ENCODE data around the gene PRKAR1B.
"Not testable (repeated sequence)": the region's sequence is repeated elsewhere in the genome, so short reads cannot be mapped to it uniquely, and the experiment has no call there.

PRKAR1B gene

DNA sequence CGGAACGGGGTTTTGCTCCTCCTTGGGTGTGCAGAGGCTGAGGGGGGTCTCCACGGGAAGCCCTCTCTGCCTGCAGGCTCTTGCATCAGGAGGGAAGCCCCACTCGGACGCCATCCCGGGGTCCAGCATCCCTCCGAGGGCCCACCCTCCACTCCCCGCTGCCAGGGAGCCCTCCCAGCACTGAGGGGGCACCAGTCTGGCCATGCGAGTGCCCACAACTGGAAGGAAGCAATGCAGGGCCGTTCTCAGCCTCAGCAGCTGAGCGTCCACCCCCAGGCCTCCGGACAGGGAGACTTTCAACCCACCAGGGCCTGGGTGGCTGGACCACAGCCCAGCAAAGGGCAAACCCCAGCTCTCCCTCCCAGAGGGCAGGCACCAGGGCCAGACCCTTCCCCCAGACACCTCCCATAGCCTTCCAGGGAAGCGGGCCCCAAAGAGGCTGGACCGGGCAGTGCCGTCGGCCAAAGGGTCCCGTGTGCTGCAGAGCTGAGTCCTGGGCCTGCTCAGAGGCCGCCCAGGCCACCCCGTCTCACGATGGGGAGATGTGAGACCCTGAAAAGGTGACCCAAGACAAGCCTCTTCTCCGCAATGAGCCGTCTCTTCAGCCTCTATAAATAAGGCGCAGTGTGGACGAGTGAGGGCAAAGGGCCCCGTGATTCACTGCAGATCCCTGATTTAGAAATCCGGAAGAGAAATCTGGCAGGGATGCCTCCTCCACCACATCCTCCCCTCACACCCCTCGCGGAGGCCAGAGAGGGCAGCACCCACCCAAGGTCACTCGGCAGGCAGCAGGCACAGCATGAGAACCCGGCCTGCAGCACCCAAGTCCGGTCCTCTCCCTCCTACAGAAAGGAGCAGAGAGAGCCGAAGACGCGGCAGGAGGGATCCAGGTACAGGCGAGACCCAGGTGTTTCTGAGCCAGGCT is 82.4 kb downstream of the PRKAR1B start:
- no peak for DNase-seq (ENCODE audit: low read depth in 2 of 2)

GRCh38 chr7:641966-642365 is 85.1 kb downstream of the PRKAR1B start:
- no peak for DNase-seq (ENCODE audit: low read depth in 2 of 2)

- no peak for DNase-seq (ENCODE audit: low read depth in 2 of 2)
These were observed 85.8 kb downstream of the PRKAR1B start for GRCh38 chr7:641269-641671.

- DNase-seq (ENCODE audit: low read depth in 2 of 2), result no peak
These were observed 88.6 kb downstream of the PRKAR1B start for GRCh38 chr7:638256-639011.

GRCh38 chr7:637826-638225 is 89.3 kb downstream of the PRKAR1B start:
- DNase-seq (ENCODE audit: low read depth in 2 of 2), result no peak

DNA sequence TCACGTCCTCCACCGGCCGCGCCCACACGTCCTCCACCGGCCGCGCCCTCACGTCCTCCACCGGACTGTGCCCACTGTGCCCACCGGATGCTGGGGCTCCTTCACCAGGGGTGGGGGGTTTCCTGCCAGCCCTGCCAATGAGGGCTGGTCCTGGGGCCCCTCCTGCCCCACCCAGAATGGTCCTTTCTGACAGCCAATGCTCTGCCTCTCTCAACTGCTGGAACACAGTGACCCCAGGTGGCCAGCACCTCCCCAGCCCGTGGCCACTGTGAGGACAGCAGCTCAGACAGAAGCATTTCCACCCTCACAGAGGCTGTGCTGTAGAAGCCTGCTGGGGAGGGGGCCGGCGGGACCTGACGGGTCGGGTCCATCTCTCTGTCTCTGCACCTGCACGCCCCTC is 90.7 kb downstream of the PRKAR1B start:
- DNase-seq (ENCODE audit: low read depth in 2 of 2), result peak in 1 of 2 donors; percentile 20

DNA sequence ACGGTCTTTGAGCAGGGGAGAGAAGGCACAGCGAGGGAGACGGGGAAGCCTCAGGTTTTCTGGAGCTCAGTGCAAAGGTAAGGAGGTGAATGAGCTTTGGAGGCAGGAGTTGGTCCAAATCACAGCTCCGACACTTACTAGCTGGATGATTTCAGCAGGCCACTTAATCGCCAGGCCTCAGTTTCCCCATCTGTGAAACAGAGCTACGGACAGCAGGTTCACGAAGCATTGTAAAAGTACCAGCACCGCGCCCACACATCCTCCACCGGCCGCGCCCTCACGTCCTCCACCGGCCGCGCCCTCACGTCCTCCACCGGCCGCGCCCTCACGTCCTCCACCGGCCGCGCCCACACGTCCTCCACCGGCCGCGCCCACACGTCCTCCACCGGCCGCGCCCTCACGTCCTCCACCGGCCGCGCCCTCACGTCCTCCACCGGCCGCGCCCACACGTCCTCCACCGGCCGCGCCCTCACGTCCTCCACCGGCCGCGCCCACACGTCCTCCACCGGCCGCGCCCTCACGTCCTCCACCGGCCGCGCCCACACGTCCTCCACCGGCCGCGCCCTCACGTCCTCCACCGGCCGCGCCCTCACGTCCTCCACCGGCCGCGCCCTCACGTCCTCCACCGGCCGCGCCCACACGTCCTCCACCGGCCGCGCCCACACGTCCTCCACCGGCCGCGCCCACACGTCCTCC is 91.2 kb downstream of the PRKAR1B start:
- not testable (repeated sequence) for DNase-seq (ENCODE audit: low read depth in 2 of 2)

- no peak for DNase-seq (ENCODE audit: low read depth in 2 of 2)
These were observed 91.9 kb downstream of the PRKAR1B start for GRCh38 chr7:635227-635626.

GRCh38 chr7:633381-634018 is 93.6 kb downstream of the PRKAR1B start:
- DNase-seq (ENCODE audit: low read depth in 2 of 2), result no peak

DNA sequence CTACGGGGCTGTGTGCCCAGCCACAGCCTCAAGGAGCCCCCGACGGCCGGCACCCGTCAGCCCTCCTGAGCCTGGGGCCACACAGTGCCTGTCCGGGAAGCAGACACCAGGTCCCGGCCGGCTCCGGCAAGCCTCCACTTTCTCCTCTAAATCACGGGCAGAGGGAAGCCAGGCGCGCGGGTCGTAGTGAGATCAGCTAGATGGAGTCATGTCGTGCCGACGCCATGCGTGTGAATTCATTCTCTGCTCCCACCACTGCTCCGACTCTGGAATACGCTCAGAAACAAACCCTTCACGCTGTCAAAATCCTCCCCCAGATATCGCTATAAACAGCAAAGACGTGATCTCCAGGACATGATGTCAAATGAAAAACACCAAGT is 94.3 kb downstream of the PRKAR1B start:
- DNase-seq (ENCODE audit: low read depth in 2 of 2), result no peak

- DNase-seq (ENCODE audit: low read depth in 2 of 2), result no peak
These were observed 94.9 kb downstream of the PRKAR1B start for GRCh38 chr7:631964-632830.

DNA sequence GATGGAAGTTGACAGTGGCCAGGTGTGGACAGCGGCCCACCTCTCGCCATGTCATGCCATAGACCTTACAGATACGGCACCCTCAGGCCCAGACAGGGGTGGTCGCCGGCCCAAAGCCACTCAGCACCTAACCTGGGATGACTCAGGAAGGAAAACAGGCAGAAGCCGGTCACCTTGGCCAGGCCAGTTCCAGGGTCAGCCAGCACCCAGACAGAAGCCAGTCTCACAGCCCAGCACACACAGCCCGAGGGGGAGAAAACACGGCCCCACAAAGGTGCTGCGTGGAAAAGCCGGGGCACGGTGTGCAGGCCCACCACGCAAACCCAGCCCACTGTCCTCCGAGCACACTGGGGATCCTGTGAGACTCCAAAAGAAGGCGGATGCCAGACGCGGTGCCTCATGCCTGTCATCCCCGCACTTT is 95.8 kb downstream of the PRKAR1B start:
- DNase-seq (ENCODE audit: low read depth in 2 of 2), result no peak

DNA sequence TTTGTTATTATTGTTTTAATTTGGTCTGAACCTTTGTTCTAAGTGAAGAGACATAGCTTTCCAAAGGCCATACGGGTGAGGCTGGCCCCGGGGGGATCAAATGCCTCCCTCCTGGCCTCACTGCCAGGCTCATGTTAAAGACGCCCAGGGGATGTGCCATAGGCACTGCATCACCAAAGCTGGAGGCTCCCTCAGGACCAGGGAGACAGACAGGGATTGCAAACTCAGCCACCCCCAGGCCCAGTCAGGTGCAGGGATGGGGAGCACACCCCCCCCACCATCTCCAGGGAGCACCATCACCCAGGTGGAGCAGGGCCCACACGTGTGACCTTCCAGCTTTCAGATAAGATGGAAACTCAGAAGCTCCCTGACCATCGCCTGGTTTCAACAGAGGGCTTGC is 96.5 kb downstream of the PRKAR1B start:
- DNase-seq (ENCODE audit: low read depth in 2 of 2), result no peak

- DNase-seq (ENCODE audit: low read depth in 2 of 2), result no peak
These were observed 97.0 kb downstream of the PRKAR1B start for GRCh38 chr7:630111-630511.

GRCh38 chr7:628826-629225 is 98.3 kb downstream of the PRKAR1B start:
- DNase-seq (ENCODE audit: low read depth in 2 of 2), result no peak

GRCh38 chr7:628402-628763 is 98.7 kb downstream of the PRKAR1B start:
- DNase-seq (ENCODE audit: low read depth in 2 of 2), result no peak

- no peak for DNase-seq (ENCODE audit: low read depth in 2 of 2)
These were observed 99.2 kb downstream of the PRKAR1B start for GRCh38 chr7:627661-628401.

GRCh38 chr7:625376-625971 is 101.6 kb downstream of the PRKAR1B start:
- DNase-seq (ENCODE audit: low read depth in 2 of 2), result no peak

DNA sequence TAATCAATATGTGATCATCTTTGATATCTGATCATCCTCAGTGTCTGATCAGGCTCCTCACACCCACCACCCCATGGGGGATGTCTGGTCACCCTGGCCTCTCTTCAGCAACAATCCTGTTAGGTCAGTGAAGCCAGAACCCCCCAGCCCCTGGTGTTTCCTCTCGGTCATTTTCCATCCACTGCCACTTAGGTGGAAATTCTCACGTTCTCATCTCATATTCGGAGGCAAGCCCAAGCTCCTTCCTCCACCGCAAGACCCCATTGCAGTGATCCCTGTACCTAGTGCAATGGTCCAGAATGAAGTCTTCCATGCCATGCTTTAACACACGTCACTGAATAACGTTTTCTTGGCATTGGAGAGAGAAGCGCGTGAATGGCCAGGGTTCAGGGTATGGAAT is 103.6 kb downstream of the PRKAR1B start:
- no peak for DNase-seq (ENCODE audit: low read depth in 2 of 2)

All from stimulated activated CD4-positive, alpha-beta T cell treated with anti-CD3 and anti-CD28 coated beads, Interleukin-1b, Interleukin-23, amount 100 ng/mL, for 1 hour (primary cell).